Type B pancreatic cell (in vitro differentiated cells): ENCODE data around the gene ZNF597. TPM values are rescaled to one million over a fixed set of nuclear protein-coding genes. Genes with fewer than 3 reads are reported as not detected.

Source experiments
- DNase-seq: peaks from one replicate; pipeline ENCODE4 v3.0.0; 2021; ENCODE audit warnings: mixed read lengths; ENCODE audit not compliant: unreplicated experiment; ENCODE audit errors: extremely low spot score
- H3K27ac Mint-ChIP-seq: 2 replicates; pipeline ENCODE4 v1.8.0; 2021; ENCODE audit warnings: mild to moderate bottlenecking, mixed read lengths
- H3K27me3 Mint-ChIP-seq: 2 replicates; pipeline ENCODE4 v1.8.0; 2021; ENCODE audit warnings: mixed read lengths
- H3K36me3 Mint-ChIP-seq: 2 replicates; pipeline ENCODE4 v1.8.0; 2021; ENCODE audit warnings: mixed read lengths
- H3K4me1 Mint-ChIP-seq: one replicate; pipeline ENCODE4 v1.8.0; 2021; ENCODE audit warnings: mixed read lengths; ENCODE audit not compliant: unreplicated experiment
- H3K4me3 Mint-ChIP-seq: 2 replicates; pipeline ENCODE4 v1.8.0; 2021; ENCODE audit warnings: mild to moderate bottlenecking, mixed read lengths
- H3K9me3 Mint-ChIP-seq: 2 replicates; pipeline ENCODE4 v1.8.0; 2021; ENCODE audit warnings: mixed read lengths
- CTCF ChIP-seq: fragments of 200-600 bp; sonication (generic); conservative IDR thresholded peaks from 2 replicates; pipeline ENCODE4 v1.5.0; 2021; ENCODE audit warnings: antibody characterized with exemption, mild to moderate bottlenecking
- total RNA-seq: library from RNA; stranded (reverse); gene quantifications from 2 replicates; pipeline ENCODE4 v1.2.1, GENCODE V29; 2021; ENCODE audit warnings: low replicate concordance

Gene ZNF597
- total RNA-seq, 1 donor from 2014 or later, result 2.2 TPM

GRCh38 chr16:3454093-3454492 lies 10.8 kb upstream of the ZNF597 start:
- H3K27ac Mint-ChIP-seq, result no peak overlapping the region
- H3K36me3 Mint-ChIP-seq, result no peaks in the 10 kb centered on the region
- TF ChIP-seq CTCF, result no peak
- DNase-seq, result no peak
- H3K27me3 Mint-ChIP-seq, result no peaks in the 10 kb centered on the region
- H3K9me3 Mint-ChIP-seq, result no peaks in the 10 kb centered on the region
- H3K4me3 Mint-ChIP-seq, result peak overlapping the region; percentile 4
- peaks cover 10% of the 10 kb centered on the region for H3K4me1 Mint-ChIP-seq

DNA sequence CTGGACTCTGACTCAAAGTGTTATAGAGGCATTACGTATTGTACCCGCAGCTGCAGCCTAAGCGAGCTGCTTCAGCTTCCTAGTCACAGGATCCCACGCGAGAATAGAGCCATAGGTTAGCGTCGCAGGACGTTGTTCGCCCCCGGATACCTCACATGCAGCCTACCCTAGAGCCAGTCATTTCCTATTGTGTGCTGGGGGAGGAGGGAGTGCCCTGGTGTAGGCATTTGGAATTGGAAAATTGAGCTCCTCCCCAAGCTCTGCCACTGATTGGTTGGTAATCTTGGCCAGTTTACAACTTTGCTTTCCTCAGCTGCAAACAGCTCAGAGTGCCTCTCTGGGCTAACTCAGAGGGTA lies 706 bp upstream of the ZNF597 start:
- peaks cover 30% of the 10 kb centered on the region for H3K36me3 Mint-ChIP-seq
- peaks cover 5% of the 10 kb centered on the region for H3K9me3 Mint-ChIP-seq
- TF ChIP-seq CTCF, result no peak
- peak overlapping the region; percentile 99 for H3K4me3 Mint-ChIP-seq
- DNase-seq, result no peak
- no peaks in the 10 kb centered on the region for H3K4me1 Mint-ChIP-seq
- peak overlapping the region; percentile 93 for H3K27ac Mint-ChIP-seq
- no peaks in the 10 kb centered on the region for H3K27me3 Mint-ChIP-seq

DNA sequence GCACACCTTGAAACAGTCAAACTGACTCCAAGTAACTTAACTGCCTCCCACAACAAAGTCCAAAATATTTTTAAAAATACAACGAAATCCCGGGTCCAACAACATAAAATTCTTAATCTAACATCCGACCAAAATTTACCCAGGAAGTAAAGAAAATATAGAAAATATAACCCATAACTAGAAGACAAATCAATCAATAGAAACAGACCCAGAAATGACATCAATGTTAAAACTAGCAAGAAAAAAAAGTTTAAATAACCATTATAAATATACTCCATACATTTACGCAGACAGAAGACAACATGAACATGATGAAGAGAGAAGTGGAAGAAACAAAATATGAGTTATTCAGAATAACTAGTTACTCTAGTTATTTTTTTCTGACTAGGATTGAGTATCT lies 3.7 kb downstream of the ZNF597 start:
- no peak for TF ChIP-seq CTCF
- H3K36me3 Mint-ChIP-seq, result peaks cover 18% of the 10 kb centered on the region
- peaks cover 4% of the 10 kb centered on the region for H3K27me3 Mint-ChIP-seq
- no peak for DNase-seq
- H3K4me3 Mint-ChIP-seq, result no peak overlapping the region
- no peak overlapping the region for H3K27ac Mint-ChIP-seq
- no peaks in the 10 kb centered on the region for H3K4me1 Mint-ChIP-seq
- H3K9me3 Mint-ChIP-seq, result peaks cover 5% of the 10 kb centered on the region

DNA sequence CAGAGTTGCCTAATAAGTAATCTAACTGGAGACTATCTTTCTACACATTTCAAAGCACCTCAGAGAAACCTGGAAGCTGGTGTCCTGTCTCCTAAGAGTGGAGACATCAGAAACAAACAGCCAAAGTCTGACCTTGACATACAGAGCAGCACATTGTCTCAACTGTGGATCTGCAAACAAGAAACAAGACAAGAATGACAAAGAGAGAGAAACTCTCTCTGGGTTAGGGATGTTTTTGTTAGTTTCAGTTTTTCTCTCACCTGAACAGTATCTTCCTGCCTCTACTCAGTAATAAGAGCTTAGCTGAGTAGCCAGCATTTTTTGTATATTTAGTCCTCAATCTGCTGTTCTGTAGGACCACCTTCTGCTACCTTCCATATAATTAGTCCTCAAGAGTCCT lies 8.9 kb downstream of the ZNF597 start:
- no peak for DNase-seq
- no peak for TF ChIP-seq CTCF
- H3K36me3 Mint-ChIP-seq, result peaks cover 4% of the 10 kb centered on the region
- peaks cover 3% of the 10 kb centered on the region for H3K4me1 Mint-ChIP-seq
- H3K27me3 Mint-ChIP-seq, result peaks cover 7% of the 10 kb centered on the region
- no peak overlapping the region for H3K27ac Mint-ChIP-seq
- H3K9me3 Mint-ChIP-seq, result no peaks in the 10 kb centered on the region
- no peak overlapping the region for H3K4me3 Mint-ChIP-seq

GRCh38 chr16:3431779-3432219 lies 11.5 kb downstream of the ZNF597 start:
- H3K36me3 Mint-ChIP-seq, result peaks cover 3% of the 10 kb centered on the region
- H3K27ac Mint-ChIP-seq, result no peak overlapping the region
- no peak overlapping the region for H3K4me3 Mint-ChIP-seq
- H3K27me3 Mint-ChIP-seq, result peaks cover 2% of the 10 kb centered on the region
- TF ChIP-seq CTCF, result no peak
- H3K4me1 Mint-ChIP-seq, result peaks cover 3% of the 10 kb centered on the region
- no peak for DNase-seq
- no peaks in the 10 kb centered on the region for H3K9me3 Mint-ChIP-seq
